ENCODE data around the gene CD63. TPM values are rescaled to one million over a fixed set of nuclear protein-coding genes. Genes with fewer than 3 reads are reported as not detected.

Gene CD63
- total RNA-seq, 3 donors from 2014 or later, result 540 to 910 (median 777) TPM

DNA sequence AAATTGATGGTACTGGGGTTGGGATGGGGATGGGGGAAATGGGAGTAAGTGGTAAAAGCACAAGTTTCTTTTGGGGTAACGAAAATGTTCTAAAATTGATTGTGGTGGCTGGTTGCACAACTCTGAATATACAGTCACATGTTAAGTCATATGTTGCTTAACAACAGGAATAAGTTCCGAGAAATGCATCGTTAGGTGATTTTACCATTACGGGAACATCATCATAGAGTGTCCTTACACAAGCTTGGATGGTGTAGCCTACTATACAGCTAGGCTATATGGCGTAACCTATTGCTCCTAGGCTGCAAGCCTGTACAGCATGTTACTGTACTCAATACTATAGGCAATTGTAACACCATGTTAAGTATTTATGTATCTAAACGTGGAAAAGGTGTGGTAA is 52.1 kb downstream of the CD63 start:
- Histone ChIP-seq H3K27me3 (no peaks in the 10 kb centered on the region), H3K4me3 (no peak overlapping the region), H3K9me3 (no peaks in the 10 kb centered on the region), H3K36me3 (no peaks in the 10 kb centered on the region), H3K4me1 (no peaks in the 10 kb centered on the region), H3K27ac (no peak overlapping the region)
- intact Hi-C loops (cut with DNase I; ENCODE audit: low total_unique reads), result no loop called here
- DNase-seq (ENCODE audit: low spot score in 2 of 2), result no peak
- TF ChIP-seq POLR2A (IDR thresholded peaks at IDR 0.05) (no peak), POLR2AphosphoS5 (IDR thresholded peaks at IDR 0.05) (no peak)
- TF ChIP-seq, protein P1, sequence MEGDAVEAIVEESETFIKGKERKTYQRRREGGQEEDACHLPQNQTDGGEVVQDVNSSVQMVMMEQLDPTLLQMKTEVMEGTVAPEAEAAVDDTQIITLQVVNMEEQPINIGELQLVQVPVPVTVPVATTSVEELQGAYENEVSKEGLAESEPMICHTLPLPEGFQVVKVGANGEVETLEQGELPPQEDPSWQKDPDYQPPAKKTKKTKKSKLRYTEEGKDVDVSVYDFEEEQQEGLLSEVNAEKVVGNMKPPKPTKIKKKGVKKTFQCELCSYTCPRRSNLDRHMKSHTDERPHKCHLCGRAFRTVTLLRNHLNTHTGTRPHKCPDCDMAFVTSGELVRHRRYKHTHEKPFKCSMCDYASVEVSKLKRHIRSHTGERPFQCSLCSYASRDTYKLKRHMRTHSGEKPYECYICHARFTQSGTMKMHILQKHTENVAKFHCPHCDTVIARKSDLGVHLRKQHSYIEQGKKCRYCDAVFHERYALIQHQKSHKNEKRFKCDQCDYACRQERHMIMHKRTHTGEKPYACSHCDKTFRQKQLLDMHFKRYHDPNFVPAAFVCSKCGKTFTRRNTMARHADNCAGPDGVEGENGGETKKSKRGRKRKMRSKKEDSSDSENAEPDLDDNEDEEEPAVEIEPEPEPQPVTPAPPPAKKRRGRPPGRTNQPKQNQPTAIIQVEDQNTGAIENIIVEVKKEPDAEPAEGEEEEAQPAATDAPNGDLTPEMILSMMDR (IDR thresholded peaks at IDR 0.05), result no peak

DNA sequence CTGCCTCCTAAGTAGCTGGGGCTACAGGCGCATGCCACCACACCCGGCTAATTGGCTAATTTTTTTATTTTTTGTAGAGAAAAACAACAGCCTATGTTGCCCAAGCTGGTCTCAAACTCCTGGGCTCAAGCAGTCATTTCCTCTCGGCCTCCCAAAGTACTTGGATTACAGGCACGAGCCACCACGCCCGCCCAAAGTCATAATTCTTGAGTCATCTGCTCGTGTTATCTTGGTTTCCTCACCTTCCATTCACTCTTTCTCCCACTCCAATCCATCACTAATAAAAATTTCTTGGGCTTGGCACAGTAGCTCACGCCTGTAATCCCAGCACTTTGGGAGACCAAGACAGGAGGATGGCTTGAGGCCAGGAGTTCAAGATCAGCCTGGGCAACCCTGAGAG is 53.1 kb downstream of the CD63 start:
- Histone ChIP-seq H3K27me3 (no peaks in the 10 kb centered on the region), H3K4me3 (no peak overlapping the region), H3K36me3 (no peaks in the 10 kb centered on the region), H3K9me3 (no peaks in the 10 kb centered on the region), H3K4me1 (no peaks in the 10 kb centered on the region), H3K27ac (no peak overlapping the region)
- intact Hi-C loops (cut with DNase I; ENCODE audit: low total_unique reads), result no loop called here
- no peak for DNase-seq (ENCODE audit: low spot score in 2 of 2)
- no peak for TF ChIP-seq POLR2AphosphoS5 (IDR thresholded peaks at IDR 0.05)
- TF ChIP-seq, protein P1 (IDR thresholded peaks at IDR 0.05), result no peak
- TF ChIP-seq POLR2A (IDR thresholded peaks at IDR 0.05), result no peak

Other genes with a start within 250 kb of the CD63 start
- not detected for gene OR6C68, start 236.6 kb downstream of the CD63 start, total RNA-seq
- not detected for gene OR6C4, start 179.4 kb downstream of the CD63 start, total RNA-seq
- gene OR2AP1, start 156.5 kb downstream of the CD63 start, total RNA-seq, result not detected
- gene OR10P1, start 92.1 kb downstream of the CD63 start, total RNA-seq, result not detected
- 100 to 1,000 TPM in 1 of 3 donors, 10 to 100 TPM in 2; 20.5 to 190 (median 33.1) TPM for gene ITGA7, start 21.1 kb downstream of the CD63 start, total RNA-seq
- 100 to 1,000 TPM; 141 to 238 (median 162) TPM for gene BLOC1S1, start 13.0 kb downstream of the CD63 start, total RNA-seq
- 10 to 100 TPM; 18.9 to 90.9 (median 21.6) TPM for gene RDH5, start 8.6 kb downstream of the CD63 start, total RNA-seq
- gene GDF11, start 14.1 kb upstream of the CD63 start, total RNA-seq, result 1 to 10 TPM in 1 of 3 donors, under 1 TPM in 2; 0.64 to 1.6 (median 0.88) TPM
- gene SARNP, start 88.7 kb upstream of the CD63 start, total RNA-seq, result 10 to 100 TPM; 54.7 to 64.3 (median 55.3) TPM
- 10 to 100 TPM; 13.1 to 28.5 (median 21.0) TPM for gene ORMDL2, start 89.0 kb upstream of the CD63 start, total RNA-seq
- gene DNAJC14, start 100.6 kb upstream of the CD63 start, total RNA-seq, result 10 to 100 TPM; 31.0 to 46.2 (median 36.1) TPM
- gene MMP19, start 113.9 kb upstream of the CD63 start, total RNA-seq, result 10 to 100 TPM; 21.9 to 50.6 (median 47.9) TPM
- gene PYM1, start 198.9 kb upstream of the CD63 start, total RNA-seq, result 10 to 100 TPM; 25.9 to 38.1 (median 33.0) TPM
- 10 to 100 TPM; 25.1 to 50.5 (median 44.2) TPM for gene DGKA, start 202.2 kb upstream of the CD63 start, total RNA-seq
- gene PMEL, start 237.0 kb upstream of the CD63 start, total RNA-seq, result 10 to 100 TPM in 1 of 3 donors, 1 to 10 TPM in 2; 4.7 to 18.7 (median 7.4) TPM
- gene CDK2, start 237.8 kb upstream of the CD63 start, total RNA-seq, result 10 to 100 TPM in 2 of 3 donors, 1 to 10 TPM in 1; 8.2 to 27.2 (median 27.1) TPM
- 10 to 100 TPM; 74.9 to 98.8 (median 75.7) TPM for gene RAB5B, start 245.1 kb upstream of the CD63 start, total RNA-seq

All from breast epithelium (tissue), 4 donors.